LNCAP (cell line): Measurements from ENCODE around the gene GSDMA.

ENCODE experiments used
- TF ChIP-seq, protein P1 (sequence below): fragments of 450-650 bp; IDR thresholded peaks from 2 replicates; pipeline ENCODE4 v1.5.1; 2017; ENCODE audit warnings: mild to moderate bottlenecking

Gene GSDMA

DNA sequence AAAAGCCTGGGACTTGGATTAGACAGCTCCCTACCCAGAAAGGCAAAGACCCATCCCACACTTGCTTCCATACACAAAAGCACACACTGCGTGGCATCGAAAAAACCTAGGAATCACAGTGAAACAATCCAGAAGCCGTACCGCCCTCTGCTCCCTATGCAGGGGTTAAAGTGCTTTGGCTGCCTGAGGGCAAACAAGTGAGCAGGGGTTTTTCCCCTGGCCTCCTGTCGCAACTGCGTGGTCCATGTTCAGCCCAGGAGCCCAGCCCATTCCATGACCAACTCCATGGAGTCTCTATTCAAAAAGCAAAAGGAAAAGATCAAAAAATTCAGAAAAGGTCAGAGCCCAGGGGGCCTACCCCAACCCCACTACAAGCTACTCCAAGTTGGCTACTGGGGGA lies 40.8 kb upstream of the GSDMA start:
- TF ChIP-seq, protein P1, sequence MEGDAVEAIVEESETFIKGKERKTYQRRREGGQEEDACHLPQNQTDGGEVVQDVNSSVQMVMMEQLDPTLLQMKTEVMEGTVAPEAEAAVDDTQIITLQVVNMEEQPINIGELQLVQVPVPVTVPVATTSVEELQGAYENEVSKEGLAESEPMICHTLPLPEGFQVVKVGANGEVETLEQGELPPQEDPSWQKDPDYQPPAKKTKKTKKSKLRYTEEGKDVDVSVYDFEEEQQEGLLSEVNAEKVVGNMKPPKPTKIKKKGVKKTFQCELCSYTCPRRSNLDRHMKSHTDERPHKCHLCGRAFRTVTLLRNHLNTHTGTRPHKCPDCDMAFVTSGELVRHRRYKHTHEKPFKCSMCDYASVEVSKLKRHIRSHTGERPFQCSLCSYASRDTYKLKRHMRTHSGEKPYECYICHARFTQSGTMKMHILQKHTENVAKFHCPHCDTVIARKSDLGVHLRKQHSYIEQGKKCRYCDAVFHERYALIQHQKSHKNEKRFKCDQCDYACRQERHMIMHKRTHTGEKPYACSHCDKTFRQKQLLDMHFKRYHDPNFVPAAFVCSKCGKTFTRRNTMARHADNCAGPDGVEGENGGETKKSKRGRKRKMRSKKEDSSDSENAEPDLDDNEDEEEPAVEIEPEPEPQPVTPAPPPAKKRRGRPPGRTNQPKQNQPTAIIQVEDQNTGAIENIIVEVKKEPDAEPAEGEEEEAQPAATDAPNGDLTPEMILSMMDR: no peak

DNA sequence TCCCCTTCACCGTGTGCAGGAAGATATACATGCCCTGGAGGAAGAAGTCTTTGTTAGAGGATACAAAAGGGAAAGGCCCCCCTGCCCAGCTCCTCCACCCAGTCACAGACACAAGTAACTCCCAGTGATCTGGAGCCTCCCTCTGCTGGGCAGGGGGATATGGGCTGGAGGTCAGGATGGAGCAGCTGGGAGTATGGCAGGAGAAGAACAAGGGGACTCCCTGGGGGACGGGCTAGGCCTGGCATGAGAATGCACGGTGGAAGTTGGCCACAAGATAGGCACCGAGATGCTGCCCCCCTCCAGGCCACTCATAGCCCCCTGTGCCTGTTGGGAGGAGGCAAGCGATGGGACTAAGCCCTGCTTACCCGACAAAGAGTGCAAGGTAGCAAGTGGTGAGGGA lies 39.6 kb upstream of the GSDMA start:
- TF ChIP-seq, protein P1: no peak

DNA sequence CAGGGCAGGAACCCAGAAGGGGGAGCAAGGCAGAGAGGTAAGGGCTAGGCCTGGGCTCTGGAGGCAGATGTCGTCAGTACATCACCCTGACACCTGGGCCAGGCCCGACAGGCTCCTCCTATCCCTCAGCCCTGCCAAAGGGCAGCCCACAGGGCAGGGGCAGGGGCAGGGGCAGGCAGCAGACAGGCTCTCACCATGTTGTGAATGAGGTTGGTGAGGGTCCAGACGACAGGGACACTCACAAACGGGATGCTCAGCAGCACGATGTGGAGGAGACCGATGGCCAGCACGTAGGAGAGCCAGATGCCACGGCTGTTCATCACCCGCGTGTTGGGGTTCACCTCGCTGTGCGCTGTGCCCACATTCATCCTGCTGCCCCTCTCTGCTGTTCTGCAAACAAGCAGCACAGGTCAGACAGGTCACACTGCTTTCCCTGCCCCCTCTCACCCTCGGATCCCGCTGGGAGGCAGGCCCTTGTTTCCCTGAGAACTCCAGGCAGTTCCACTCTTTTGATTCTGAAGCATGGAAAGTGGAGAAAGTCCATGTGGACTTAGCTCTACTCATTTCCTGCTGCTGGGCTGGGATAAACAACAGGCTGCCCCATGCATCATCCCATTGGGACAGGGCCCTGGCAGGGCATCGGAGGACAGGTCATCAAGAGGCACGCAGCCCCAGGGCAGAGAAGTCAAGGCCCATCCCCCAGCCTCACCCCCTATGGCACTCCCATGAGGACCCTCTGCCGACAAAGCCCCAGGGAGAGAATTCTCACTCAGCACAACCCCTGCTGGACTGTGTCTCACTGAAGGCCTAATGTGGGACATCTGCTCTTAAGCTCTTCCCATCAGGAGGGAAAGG lies 38.7 kb upstream of the GSDMA start:
- TF ChIP-seq, protein P1: peak; percentile 8; the same call in 1 of the 2 replicates

DNA sequence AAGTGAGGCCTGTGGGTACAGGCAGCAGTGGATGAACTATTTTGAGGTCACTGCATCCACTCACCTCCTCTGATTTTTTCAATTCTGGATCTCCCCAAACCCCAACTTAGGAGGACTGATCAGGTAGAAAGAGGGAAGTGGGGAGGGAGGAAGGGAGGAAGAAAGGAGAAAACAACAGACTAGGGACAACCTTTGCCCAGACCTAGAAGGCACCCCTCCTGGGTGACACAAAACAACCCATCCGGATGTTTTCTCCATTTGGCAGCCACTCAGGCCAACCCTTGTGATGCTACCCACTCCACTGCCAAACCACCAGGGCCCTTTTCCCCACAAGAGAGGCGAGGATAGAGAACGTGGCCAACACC lies 38.1 kb upstream of the GSDMA start:
- TF ChIP-seq, protein P1: no peak

DNA sequence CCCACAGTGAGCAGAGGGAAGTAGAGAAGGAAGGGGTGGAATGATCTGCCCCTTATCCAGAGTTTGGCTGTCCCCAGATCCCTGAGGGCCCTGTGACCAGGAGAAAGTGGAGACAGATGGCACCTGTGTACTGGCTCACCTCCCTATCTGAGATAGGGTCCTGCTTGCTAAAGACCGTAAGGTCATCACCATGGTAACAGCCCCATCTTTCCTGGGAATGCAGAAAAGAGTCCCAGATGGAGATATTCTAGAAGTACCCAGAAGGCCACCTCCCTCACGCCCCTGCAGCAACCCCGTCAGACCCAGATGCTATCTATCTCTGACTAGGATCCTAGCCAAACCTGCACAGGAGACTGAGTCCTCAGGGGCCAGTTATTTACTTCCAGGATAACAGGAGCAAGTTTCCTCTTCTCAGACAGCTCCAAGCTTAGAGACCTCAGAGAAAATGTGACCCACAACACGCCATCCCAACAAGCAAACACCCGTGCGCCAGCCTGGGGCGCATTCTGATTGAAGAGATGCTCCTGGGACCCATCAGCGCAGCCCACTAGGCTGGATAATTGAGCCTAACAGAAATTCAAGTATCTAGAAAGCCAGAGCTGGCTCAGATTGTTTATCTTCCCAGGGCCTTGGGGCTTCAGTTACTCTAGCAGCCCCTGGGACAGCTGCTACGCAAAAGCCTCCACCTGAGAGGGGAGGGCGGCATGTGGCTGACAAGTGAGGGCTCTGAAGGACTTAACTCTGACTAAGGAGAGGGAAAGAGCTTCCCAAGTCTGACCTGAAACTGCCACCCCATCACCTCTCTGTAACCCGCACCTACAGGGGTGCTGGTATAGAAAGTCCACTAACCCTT lies 37.3 kb upstream of the GSDMA start:
- TF ChIP-seq, protein P1: no peak

DNA sequence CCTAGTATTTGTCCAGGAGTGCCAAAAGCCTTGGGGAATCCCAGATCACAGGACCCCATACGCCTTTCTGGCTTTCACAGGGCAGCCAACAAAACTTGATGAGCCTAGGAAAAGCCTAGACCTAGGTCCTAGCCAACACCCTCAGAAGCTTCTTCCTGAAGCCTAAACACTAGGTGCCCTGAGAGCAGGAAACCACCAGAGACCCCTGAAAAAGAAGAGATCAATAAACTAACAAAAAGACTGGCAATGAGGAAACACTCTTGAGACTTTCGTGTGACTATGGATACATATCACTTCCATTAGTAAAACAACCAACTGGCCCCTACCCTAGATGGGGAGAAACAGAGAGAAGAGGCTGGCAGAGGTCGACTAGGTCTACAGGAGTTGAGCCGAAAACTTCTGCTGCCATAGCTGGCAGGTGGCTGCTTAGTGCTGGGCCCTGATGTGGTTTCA lies 36.6 kb upstream of the GSDMA start:
- TF ChIP-seq, protein P1: no peak

DNA sequence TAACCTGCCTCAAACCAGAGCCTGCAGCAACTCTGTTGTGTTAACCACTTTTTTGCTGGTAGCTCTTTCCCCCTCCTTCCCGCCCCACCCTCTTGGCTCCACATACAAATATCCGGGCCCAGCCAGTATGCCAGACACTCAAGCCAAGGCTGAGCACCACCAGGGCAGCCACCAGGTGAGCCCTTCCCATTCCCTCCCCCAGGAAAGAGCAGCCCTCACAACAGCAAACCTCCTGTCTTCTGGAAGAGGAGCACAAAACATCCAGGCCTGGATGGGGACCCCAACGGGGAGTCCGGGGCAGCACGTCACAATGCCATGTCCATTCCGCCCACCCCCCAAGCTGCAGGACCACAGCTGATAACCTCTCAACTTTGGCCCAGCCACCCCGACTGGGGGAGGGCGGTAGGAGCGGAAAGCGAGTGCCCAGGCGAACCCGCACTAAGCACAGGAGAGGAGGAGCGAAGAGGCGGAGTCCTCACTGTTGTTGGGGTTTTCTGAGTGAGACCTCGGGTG lies 36.2 kb upstream of the GSDMA start:
- TF ChIP-seq, protein P1: no peak
